Ecto neural progenitor cell (in vitro differentiated cells): ENCODE results near the gene TMEM165.

Experiments
- DNase-seq: peaks from one replicate; pipeline ENCODE4 v3.0.0-alpha.2; 2018; ENCODE audit warnings: low spot score

The TMEM165 gene

GRCh38 chr4:55406545-55406944, 10.8 kb downstream of the TMEM165 start:
- no peak for DNase-seq

GRCh38 chr4:55407119-55407518, 11.4 kb downstream of the TMEM165 start:
- no peak for DNase-seq

GRCh38 chr4:55407764-55408163, 12.0 kb downstream of the TMEM165 start:
- no peak for DNase-seq

- DNase-seq, result no peak
Measured at GRCh38 chr4:55409468-55410171, 13.9 kb downstream of the TMEM165 start.

- no peak for DNase-seq
Measured at GRCh38 chr4:55410431-55410830, 14.7 kb downstream of the TMEM165 start.

- no peak for DNase-seq
Measured at GRCh38 chr4:55411621-55412020, 15.9 kb downstream of the TMEM165 start.

GRCh38 chr4:55416176-55416575, 20.4 kb downstream of the TMEM165 start:
- no peak for DNase-seq

GRCh38 chr4:55424791-55425190, 29.0 kb downstream of the TMEM165 start:
- no peak for DNase-seq

GRCh38 chr4:55431710-55432336, 36.1 kb downstream of the TMEM165 start:
- no peak for DNase-seq

- DNase-seq, result no peak
Measured at GRCh38 chr4:55435141-55435841, 39.5 kb downstream of the TMEM165 start.

- no peak for DNase-seq
Measured at GRCh38 chr4:55437356-55437796, 41.6 kb downstream of the TMEM165 start.

GRCh38 chr4:55437823-55438222, 42.1 kb downstream of the TMEM165 start:
- no peak for DNase-seq

GRCh38 chr4:55438314-55438713, 42.6 kb downstream of the TMEM165 start:
- DNase-seq, result no peak

- no peak for DNase-seq
Measured at GRCh38 chr4:55439023-55439422, 43.3 kb downstream of the TMEM165 start.

GRCh38 chr4:55440786-55441185, 45.0 kb downstream of the TMEM165 start:
- no peak for DNase-seq

- no peak for DNase-seq
Measured at GRCh38 chr4:55442541-55442940, 46.8 kb downstream of the TMEM165 start.

GRCh38 chr4:55444827-55445226, 49.1 kb downstream of the TMEM165 start:
- DNase-seq, result no peak

GRCh38 chr4:55445921-55446577, 50.3 kb downstream of the TMEM165 start:
- no peak for DNase-seq

- no peak for DNase-seq
Measured at GRCh38 chr4:55446578-55446922, 50.8 kb downstream of the TMEM165 start.

GRCh38 chr4:55447108-55447708, 51.5 kb downstream of the TMEM165 start:
- DNase-seq, result no peak

GRCh38 chr4:55447831-55448230, 52.1 kb downstream of the TMEM165 start:
- DNase-seq, result no peak

GRCh38 chr4:55450566-55450965, 54.8 kb downstream of the TMEM165 start:
- DNase-seq, result no peak
